ENCODE data around the gene NUCKS1. TPM values are rescaled to one million over a fixed set of nuclear protein-coding genes. Genes with fewer than 3 reads are reported as not detected.

Gene NUCKS1
- total RNA-seq, 1 donor from 2014 or later, result 111 TPM

DNA sequence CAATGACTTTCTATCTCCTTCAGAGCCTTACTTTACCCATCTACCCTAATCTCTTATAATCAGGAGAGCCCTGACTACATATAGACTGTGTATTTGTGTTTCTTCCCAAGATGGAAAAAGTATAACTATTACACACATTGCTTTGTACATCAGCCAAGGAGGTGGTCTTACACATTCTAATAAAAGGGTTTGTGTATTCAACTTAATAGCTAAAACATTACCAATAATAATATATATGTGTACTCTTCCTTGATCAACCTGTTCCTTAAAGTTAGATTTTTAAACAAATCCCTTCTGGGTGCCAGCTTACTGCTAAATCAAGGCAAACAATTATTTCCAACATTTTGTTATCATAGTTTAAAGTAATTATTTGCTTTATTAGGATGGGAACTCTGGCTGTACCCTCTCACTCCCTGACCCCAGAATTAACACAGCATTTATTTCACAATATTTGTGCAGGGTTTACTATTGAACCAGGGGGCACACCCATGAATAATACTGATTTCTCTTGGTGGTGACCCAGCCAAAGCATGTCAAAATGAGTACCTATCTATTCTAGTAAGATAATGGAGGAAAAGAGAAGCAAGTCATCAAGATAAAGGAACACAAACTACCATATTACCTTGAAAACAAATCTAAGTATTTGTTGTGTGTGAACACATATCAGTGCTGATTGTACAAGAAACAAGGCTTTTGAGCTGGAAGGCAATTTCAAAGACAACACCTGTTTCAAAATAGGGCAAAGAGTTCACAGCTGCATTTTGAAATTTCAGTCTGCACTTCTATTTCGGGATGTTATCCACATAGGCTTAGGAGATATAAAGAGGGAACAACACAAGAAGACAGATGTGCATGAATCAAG, 39.5 kb downstream of the NUCKS1 start:
- ATAC-seq, result no peak
- no peak for DNase-seq
- peaks cover 7% of the 10 kb centered on the region for H3K36me3 ChIP-seq
- TF ChIP-seq, protein P1, sequence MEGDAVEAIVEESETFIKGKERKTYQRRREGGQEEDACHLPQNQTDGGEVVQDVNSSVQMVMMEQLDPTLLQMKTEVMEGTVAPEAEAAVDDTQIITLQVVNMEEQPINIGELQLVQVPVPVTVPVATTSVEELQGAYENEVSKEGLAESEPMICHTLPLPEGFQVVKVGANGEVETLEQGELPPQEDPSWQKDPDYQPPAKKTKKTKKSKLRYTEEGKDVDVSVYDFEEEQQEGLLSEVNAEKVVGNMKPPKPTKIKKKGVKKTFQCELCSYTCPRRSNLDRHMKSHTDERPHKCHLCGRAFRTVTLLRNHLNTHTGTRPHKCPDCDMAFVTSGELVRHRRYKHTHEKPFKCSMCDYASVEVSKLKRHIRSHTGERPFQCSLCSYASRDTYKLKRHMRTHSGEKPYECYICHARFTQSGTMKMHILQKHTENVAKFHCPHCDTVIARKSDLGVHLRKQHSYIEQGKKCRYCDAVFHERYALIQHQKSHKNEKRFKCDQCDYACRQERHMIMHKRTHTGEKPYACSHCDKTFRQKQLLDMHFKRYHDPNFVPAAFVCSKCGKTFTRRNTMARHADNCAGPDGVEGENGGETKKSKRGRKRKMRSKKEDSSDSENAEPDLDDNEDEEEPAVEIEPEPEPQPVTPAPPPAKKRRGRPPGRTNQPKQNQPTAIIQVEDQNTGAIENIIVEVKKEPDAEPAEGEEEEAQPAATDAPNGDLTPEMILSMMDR (IDR thresholded peaks at IDR 0.05), result no peak
- no peak overlapping the region for H3K4me3 ChIP-seq
- H3K27ac ChIP-seq, result no peak overlapping the region
- H3K27me3 ChIP-seq (ENCODE audit: low read depth), result no peaks in the 10 kb centered on the region
- H3K4me1 ChIP-seq, result peaks cover 6% of the 10 kb centered on the region
- no peaks in the 10 kb centered on the region for H3K9me3 ChIP-seq
- intact Hi-C loops (cut with DNase I), result no loop called here

DNA sequence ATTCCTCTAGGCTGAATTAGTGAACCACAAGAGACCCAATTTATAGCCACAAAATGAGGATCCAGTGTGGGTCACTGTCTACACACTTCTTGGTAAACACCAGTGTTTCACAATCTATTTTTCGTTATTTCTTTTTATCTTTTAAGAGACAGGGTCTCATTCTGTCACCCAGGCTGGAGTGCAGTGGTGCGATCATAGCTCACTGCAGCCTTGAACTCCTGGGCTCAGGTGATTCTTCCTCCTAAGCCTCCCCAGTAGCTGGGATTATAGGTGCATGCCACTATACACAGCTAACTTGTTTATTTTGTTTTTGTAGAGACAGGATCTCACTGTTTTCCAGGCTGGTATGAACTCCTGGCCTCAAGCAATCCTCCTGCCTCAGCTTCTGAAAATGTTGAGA, 40.3 kb downstream of the NUCKS1 start:
- Histone ChIP-seq H3K4me3 (no peak overlapping the region), H3K36me3 (no peaks in the 10 kb centered on the region), H3K4me1 (peaks cover 14% of the 10 kb centered on the region), H3K27ac (no peak overlapping the region), H3K9me3 (no peaks in the 10 kb centered on the region), H3K27me3 (ENCODE audit: low read depth) (no peaks in the 10 kb centered on the region)
- no peak for ATAC-seq
- DNase-seq, result no peak
- intact Hi-C loops (cut with DNase I), result no loop called here
- TF ChIP-seq, protein P1 (IDR thresholded peaks at IDR 0.05), result no peak

DNA sequence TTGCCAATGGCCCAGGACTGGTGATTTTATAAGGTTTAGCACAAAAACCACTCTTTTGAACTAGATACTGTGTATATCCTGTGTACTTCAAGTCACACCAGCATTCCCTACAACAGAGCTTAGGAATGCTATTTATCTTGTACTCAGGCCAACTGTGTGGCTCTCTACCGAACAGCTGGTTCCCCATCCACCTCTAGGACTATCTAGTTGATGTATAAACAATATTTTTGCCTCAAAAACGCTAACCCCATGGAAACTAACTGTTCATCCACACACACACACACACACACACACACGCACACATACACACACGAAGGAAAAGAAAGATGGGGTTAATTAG, 41.0 kb downstream of the NUCKS1 start:
- H3K27ac ChIP-seq, result no peak overlapping the region
- H3K4me3 ChIP-seq, result no peak overlapping the region
- TF ChIP-seq, protein P1 (IDR thresholded peaks at IDR 0.05), result no peak
- H3K4me1 ChIP-seq, result peaks cover 16% of the 10 kb centered on the region
- no peak for ATAC-seq
- no peak for DNase-seq
- H3K36me3 ChIP-seq, result no peaks in the 10 kb centered on the region
- no peaks in the 10 kb centered on the region for H3K27me3 ChIP-seq (ENCODE audit: low read depth)
- no peaks in the 10 kb centered on the region for H3K9me3 ChIP-seq
- intact Hi-C loops (cut with DNase I), result no loop called here

DNA sequence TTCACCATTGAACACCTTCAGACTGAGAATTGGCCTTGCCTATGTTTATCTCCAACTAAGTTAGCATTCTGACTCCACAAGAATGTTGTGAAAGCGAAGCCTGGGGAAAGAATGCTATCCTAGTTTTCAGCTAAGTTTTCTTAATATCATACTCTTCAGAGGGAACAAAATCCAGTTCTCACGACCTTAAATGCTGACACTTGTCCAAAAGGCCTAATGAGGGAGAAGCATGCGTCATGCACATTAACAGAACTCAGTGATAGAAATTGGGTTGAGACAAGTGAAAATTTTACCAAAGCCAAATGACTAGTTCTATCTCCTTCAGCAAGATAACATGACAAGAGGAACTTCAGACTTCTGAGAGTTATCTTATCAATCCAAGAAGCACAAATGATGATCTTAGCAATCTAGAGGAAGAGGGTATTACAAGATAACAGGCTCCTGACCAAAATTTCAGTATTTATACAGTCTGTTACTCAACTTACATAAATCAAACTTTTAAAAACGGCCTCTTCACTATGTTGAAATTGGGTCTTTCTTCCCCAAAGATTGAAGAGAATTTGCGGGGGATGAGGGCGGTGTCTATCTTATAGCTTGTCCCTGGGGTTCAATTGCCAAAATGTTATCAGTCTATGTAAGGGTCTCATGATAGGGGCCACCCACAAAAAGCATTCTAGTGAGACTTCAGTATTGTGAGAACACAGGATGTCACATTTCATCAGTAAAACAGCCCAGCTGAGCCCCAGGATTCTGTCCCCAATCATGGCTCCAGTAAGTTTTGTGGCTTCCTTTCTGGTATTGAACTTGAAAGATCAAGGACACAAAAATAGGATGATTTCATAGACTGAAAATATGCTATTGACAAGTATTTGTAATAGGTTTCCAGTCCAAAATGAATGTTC, 43.1 kb downstream of the NUCKS1 start:
- Histone ChIP-seq H3K4me3 (no peak overlapping the region), H3K27me3 (ENCODE audit: low read depth) (no peaks in the 10 kb centered on the region), H3K9me3 (no peaks in the 10 kb centered on the region), H3K27ac (no peak overlapping the region), H3K4me1 (peaks cover 16% of the 10 kb centered on the region), H3K36me3 (no peaks in the 10 kb centered on the region)
- TF ChIP-seq, protein P1 (IDR thresholded peaks at IDR 0.05), result no peak
- DNase-seq, result no peak
- intact Hi-C loops (cut with DNase I), result no loop called here
- peak in 1 of 2 donors; percentile 8 for ATAC-seq

DNA sequence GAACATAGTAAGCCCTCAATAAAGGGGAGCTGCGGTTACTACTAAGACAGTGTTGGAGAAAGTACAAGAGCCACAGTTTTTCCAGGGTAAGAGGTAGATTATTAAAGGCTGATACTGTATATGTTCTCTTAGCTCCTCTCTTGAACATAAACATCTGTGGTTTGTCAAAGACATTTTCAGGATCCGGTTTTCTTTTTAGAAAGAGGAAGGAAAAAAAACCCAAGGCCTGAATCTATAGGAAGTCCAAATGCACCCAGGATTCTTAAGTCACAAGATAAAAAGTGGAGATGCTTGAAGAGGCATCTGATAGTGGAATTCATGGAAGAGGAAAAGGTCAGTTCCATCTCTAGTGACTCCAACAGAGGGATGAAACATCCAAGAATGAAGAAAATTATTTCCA, 45.1 kb downstream of the NUCKS1 start:
- Histone ChIP-seq H3K36me3 (no peaks in the 10 kb centered on the region), H3K9me3 (no peaks in the 10 kb centered on the region), H3K27me3 (ENCODE audit: low read depth) (no peaks in the 10 kb centered on the region), H3K27ac (no peak overlapping the region), H3K4me1 (peaks cover 15% of the 10 kb centered on the region), H3K4me3 (no peak overlapping the region)
- ATAC-seq (no peak), DNase-seq (no peak)
- TF ChIP-seq, protein P1 (IDR thresholded peaks at IDR 0.05), result no peak
- intact Hi-C loops (cut with DNase I), result no loop called here
